GM12872 (cell line): ENCODE data around the gene SUSD5.

ENCODE experiments used
- CTCF ChIP-seq: IDR thresholded peaks from 3 replicates; pipeline ENCODE4 v1.5.1; 2011; ENCODE audit warnings: low read depth, mild to moderate bottlenecking, low read length, moderate library complexity; ENCODE audit not compliant: insufficient read depth

The SUSD5 gene

GRCh38 chr3:33100229-33100628 is 118.4 kb downstream of the SUSD5 start:
- no peak for TF ChIP-seq CTCF
